ENCODE measurements around the gene CLIC2.

CLIC2 gene

DNA sequence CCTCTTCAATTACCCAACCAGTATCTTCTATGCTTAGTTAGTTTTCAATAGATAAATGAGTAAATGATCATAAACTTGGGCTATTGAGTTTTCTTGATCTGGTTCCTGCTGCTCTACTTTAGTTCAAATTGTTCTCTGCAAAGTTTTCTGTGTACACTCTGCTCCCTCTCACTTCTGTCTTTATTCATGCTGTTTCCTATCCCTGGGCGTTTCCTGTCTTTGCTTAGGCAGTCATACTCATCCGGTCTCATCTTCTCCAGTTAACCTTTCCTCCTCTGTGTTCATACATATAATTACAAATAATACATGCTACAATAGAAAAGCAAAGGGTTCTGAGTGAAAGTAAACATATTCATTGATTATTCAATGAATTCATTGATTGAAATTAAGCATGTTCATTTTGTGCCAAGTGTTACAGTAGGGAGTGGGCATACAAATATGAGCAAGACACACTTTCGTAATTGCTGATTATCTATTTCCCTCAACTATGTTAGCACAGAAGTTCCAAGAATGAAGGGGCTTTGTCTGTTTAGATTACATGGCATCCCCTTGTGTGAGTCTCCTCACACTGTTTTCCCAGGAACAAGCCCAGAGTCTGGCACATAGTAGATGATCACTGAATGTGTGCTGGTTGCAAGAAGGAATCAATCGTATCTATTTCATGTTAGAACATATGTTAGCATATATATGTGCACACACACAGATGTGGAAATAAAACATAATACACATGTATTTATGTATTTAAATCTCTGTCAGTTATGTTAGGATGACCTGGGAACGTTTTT lies 71.3 kb downstream of the CLIC2 start:
- no peak for DNase-seq (ENCODE audit: low spot score)

DNA sequence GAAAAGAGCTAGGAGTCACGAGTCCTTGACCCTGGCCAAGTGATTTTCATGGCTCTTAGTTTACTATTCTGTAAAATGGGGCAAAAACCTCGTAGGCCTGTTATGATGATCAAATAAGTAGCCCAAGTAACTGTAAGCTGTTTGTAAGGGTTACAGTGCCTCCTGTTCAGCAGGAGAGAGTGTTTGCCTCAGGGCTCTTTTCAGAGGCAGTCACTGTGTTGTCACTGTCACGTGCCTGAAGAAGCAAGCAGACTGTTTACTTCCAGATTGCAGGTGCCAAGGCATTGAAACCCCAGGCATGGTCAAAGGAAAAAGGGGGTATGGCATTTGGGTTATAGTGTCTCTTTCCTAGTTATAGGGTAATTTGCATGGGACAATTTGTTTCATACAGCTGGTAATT lies 74.7 kb downstream of the CLIC2 start:
- DNase-seq (ENCODE audit: low spot score): no peak

DNA sequence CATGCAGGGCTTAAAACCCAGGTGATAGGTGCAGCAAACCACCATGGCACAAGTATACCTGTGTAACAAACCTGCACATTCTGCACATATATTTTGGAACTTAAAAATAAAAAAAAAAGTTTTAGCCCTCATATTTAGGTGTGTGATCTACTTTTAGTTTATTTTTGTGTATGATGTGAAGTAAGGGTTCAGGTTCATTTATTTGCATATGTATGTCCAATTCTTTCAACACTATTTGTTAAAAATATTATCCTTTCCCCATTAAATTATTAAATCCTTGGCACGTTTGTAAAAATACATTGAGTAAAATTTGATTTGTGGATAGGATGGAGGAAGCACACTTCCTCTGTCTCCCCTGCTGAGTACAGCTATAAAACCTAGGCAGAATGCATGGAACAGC lies 83.0 kb downstream of the CLIC2 start:
- no peak for DNase-seq (ENCODE audit: low spot score)

DNA sequence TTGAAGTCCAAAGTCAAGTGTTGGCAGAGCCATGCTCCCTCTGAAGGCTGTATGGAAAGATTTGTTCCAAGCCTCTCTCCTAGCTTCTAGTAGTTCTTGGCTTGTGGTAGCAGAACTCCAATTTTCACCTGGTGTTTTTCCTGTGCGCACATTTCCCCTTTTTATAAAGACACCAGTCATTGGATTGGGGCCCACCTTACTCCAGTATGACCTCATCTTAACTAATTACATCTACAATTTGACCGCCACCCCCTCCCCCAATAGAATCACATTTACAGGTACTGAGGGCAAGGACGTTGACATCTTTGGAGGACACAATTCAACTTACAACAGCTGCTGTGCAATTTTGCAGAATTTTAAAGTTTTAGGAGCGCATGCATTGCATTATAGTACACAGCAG lies 86.9 kb downstream of the CLIC2 start:
- no peak for DNase-seq (ENCODE audit: low spot score)

DNA sequence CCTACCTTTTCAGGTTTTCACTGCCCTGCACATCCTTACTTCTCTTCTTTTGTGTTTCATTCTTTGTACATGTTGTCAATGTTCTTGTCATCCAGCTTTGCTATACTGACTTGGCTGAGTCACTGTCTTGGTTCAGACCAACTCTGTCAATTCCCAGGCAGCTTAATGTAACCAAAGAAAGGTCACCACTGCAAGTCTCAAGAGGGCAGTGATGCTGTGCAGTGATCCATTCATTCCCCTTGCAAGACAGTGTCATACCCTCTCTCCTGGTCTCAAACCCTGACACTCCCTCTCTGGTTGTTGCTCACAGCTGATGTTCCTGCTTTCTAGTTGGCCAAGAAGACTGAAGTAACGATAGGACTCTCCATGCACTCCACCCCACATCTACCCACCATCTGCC lies 87.7 kb downstream of the CLIC2 start:
- no peak for DNase-seq (ENCODE audit: low spot score)

DNA sequence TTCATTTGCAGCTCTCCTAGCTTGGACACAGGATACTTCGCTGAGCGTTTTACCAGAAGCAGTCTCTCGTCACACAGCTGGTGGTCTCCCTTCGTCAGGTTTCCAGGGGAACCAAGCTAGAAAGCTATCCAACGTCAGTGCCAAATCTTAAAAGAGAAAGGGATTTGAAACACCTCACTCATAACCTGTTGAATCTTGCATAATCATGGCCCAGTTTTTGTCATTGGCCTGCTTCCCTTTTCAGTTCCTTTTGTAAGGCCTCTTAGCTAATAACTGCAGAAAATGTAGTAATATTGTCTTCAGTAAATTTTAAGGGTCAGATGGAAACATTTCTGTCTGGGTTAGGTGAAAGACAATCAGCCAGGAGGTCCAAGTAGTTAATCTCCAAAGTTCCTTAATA lies 92.1 kb downstream of the CLIC2 start:
- DNase-seq (ENCODE audit: low spot score): no peak

DNA sequence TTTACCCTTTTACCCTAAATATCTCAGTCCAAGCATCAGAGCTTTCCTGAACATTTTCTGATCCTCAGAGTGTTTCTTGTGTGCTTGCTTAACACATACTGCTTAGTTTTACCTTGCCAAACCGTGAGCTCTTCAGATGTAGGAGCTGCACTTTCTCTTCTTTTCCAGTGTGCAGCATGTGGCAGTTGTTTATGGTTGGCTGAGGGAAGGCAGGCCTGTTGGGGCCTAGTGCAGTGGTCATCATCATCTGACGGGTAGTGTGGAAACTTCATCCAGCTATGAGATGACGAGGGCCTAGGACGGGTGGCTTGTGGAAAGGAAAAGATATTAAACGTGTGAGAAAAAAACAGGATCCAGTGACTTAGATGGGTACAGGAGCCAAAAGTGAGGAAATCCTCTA lies 96.7 kb downstream of the CLIC2 start:
- DNase-seq (ENCODE audit: low spot score): no peak

DNA sequence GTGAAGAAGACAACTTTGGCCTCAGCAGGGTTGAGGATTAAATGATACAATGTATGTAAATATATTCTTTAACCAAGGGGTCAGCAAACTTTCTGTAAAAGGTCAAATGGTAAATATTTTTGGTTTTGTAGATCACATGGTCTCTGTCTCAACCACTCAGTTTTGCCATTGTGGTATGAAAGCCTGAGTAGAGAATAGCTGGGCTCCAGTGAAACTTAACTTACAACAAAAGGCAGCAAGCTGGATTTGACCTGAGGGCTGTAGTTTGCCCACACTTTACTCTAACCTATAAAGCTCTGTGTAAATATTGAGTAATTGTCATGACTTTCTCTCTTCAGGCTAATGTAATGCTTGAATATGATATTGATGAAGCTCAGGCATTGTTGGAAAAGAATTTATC lies 98.5 kb downstream of the CLIC2 start:
- DNase-seq (ENCODE audit: low spot score): no peak

DNA sequence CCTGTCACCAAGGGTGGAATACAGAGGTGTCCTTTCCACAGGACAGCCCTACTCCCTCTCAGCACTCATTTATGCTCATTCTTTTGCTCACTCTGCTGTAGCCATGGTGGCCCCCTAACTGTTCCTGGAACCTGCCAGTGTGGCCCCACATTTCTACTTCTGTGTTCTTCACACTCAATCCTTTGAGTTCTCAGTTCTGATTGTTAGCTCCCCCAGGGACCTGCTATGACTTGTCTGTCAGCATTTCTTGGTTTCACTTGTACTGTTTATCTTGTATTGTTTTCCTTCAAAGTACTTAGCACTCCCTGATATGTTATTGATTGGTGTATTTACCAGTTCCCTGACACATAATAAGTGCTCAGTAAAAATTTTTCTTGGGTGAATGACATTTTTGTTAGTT lies 103.3 kb downstream of the CLIC2 start:
- DNase-seq (ENCODE audit: low spot score): no peak

Small RNA genes lying within 50 kb of the gene (small RNA-seq; reads per million reads assigned to genes)
- gene AC234781.4 (0 reads per million in 2 experiments), gene MIR1184-2 (0 reads per million in 2 experiments)

Measured in SK-N-DZ (cell line).